AG20443 (cell line): ENCODE data around the gene NACA2.
A peak's percentile ranks its signal among the peaks of the same experiment; 100 is the strongest.
"Not testable (repeated sequence)": the region's sequence is repeated elsewhere in the genome, so short reads cannot be mapped to it uniquely, and the experiment has no call there.

Experiments
- DNase-seq: peaks from one replicate; pipeline ENCODE4 v3.0.0; 2012; ENCODE audit warnings: low spot score, mixed read lengths

The NACA2 gene

DNA sequence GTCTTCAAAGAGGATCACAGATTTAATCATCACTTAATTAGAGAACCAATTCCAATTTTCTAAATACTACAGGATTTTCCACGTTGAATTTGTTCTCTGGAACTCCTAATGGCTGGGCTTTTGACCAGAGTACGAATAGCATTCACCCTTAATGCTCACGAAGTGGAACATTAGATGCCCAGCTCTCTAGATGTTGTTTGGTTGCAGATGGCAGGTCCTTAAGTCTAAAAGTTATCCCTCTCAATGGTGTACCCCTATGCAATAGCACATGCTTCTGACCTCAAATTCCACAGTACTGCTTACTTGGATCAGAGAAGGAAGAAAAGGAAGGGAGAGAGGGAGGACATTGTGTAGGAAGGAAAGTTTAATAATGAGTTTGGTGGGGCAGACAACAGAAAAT is 8.6 kb upstream of the NACA2 start:
- no peak for DNase-seq

DNA sequence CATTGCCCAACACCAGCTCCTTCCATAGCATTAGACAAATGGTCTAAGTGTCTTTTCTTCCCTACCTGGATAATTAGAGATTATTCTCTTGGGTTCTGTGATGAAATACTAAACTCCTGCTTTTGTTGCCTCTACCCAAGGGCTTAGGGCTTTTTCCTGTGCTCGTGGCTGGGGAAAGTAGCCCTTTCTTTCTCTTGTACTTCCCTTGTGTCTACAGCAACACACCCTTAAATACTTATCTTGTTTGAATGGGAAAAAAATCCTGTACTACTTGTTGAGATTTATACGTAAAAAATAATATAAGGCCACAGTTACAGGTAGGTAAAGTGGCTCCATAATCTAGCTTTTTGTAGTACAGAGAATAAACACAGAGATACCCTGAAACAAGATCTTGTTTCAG is 7.0 kb upstream of the NACA2 start:
- no peak for DNase-seq

DNA sequence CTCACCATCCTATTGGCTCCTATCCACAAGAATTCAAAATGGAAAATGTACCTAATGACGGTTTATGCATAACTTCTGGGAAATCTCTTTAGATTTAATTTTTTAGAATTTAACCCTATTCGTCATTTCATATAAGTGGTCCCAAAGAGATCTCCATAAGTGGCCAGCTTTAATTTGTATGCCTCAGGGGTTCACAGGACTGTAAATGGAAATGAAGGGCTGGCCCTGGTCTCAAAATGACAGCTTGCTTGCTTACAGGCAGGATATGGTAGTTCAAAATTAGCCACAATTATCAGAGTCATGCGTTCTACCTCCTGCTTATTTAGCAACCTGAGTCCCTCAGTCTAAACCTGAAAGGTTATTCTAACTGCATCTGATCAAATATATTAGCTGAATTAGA is 6.6 kb upstream of the NACA2 start:
- no peak for DNase-seq

DNA sequence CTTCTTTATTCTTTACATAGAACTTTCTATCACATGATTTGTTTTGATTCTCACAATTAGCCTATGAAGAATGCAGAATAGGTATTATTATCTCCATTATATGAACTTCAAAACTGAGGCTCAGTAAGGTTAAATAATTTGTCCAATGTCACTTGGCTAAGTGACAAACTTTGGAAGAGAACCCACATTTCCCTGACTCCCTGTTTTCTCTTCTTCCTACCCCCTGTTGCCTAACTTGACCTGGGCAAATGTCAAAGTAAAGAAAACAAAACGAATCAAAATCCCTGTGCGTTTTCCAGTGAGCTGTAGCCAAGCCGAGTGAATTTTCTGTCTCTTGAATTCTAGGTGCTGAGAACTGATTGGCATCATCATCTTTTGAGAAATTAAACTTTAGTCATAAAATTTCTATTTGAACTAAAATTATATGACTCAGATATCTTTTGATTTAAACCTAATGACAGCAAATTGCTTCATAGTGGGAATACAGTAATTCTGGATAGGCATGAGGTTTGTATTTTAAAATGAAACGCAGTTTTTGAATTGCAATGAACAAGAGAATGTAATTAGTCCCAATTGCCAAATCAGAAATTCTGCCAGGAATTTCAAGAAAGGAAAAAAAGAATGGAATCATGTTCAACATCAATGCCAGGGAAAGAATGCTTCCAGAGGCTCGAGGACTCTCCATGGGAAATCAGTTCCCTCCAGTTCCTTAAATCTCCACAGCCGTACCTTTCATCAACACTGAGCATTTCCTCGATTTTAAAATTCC is 4.6 kb upstream of the NACA2 start:
- no peak for DNase-seq

DNA sequence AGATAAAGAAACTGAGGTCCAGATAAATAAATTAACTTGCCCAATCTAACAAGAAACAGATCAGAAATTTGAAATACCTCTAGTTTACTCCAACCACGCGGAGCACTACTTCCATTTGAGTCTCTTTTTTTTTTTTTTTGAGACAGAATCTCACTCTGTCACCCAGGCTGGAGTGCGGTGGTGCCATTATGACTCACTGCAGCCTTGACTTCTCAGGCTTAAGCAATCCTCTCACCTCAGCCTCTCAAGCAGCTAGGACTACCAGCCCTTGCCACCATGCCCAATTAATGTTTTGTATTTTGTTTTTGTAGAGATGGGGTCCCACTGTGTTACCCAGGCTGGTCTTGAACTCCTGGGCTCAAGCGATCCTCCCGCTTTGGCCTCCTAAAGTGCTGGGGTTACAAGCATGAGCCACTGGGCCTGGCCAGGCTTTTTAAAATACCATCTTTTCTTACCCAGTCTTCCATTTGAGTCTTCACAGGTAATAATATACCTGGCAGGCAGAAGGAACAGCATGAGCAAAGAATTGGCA is 3.3 kb upstream of the NACA2 start:
- DNase-seq = no peak

DNA sequence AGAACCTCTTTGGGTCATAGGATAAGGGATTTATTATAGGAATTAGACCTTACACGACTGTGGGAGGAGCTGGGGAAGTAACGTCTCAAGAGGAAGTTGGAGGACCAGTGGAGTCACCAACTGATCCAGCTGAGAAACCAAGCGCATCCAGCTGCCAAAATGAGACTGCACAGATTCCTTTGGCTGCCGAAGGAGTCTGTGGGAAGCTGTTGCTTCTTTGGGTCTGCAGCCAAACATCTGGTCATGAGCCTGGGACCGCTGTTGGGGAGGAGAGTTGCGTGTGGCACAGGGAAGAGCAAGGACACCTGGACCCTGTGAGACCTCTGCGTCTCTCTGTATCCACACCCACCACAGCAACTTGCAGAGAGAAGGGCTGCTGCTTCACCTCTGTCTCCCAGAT is 2.4 kb upstream of the NACA2 start:
- peak; percentile 44 for DNase-seq

DNA sequence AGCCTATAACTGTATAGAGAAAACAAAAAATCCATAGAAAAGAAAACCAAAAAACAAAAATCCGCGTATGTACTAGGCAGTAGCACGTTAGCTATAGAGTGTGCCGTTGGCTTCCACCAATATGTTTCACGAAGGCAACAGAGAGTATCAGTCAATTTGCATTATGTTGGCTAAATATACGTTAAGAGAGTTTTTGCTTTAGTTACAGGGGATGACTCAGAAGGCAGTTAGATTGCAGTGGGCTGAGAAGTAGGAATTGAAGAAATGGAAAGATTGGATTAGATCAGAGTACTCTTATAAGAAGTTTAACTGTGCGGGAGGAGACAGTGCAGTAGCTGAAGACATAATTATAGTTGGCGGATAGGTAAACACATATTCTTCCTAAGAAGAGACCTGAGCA is 911 bp upstream of the NACA2 start:
- no peak for DNase-seq

DNA sequence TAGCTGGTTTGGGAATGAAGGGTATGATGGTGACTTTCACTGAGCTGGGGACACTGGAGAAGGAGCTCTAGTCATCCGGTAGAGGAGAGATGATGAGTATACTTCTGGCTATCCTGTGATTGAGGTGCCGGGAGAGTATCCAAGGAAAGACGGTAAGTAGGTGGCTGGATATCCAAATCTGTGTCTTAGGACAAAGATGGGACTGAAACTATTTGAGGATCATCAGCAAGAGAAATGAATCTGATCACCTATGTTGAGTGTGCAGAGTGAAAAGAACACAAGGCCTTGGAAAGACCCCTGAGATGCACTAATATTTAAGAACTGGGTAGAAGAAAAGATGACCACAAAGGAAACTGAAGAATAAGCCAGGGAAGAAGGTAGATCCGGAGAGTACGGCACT is 1.0 kb downstream of the NACA2 start:
- DNase-seq = no peak

DNA sequence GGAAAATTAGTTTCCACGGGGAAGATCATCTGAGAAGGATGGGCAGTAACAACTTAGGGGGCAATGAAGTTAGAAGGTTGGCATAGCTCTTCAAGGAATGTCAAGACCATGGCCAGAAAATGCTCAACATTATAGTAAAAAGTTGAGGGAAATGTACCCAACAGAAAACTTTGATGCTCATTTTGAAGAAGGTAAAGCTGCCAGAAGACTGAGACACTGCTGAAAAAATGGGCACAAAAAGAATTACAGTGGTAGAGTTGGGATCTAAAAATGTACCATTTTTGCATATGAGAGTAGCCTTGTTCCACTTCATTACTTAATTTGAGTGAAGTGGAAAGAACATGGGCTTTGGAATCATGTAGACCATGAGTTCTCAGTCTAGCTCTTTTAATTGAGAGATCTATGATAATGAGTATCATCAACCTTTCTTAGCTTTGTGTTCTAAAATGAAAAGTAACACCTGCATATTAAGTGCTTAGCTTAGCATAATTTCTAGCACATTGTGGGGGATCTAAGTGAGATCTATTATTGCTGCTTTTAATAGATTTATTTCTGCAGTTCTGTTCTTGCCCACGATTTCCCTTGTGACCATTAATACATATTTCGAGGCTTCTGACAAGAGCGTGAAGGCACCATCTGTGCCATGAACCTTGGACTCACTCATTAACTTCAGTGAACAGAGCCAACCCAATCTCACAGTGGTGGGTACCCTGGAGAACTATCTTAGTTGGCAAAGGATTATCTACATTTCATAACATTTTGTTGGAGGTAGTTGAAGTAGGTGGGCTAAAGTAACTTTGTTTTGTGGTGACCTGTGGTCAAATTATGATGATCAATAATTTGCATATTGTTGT is 3.0 kb downstream of the NACA2 start:
- DNase-seq = no peak

DNA sequence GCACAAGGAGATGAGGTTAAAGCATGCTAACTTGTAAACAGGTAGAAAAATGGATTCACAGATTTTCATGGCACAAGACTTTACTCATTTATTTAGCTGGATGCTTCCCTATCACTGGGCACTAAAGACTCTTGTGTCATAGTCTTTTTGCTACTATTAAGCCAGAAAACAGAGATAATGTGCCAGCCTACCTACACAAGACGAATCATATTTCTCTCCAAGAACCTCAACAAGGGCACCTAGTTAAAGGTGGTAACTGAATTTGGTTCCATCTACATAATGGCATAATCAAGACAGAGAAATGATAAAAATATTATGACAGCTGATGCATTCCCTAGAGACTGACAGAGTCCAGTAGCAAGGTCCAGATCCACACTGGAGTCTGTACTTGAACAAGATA is 3.8 kb downstream of the NACA2 start:
- DNase-seq = no peak

DNA sequence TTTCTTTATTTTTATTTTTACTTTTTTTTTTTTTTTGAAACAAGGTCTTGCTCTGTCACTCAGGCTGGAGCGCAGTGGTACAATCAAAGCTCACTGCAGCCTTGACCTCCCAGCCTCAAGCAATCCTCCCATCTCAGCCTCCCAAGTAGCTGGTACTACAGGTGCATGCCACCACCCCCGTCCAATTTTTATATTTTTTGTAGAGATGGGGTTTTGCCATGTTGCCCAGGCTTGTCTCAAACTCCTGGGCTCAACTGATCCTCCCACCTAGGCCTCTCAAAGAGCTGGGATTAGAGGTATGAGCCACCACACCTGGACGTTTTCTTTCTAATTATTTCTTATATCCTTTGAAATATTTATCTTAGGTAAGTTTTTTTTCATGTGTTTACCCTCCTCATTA is 4.4 kb downstream of the NACA2 start:
- DNase-seq = not testable (repeated sequence)

DNA sequence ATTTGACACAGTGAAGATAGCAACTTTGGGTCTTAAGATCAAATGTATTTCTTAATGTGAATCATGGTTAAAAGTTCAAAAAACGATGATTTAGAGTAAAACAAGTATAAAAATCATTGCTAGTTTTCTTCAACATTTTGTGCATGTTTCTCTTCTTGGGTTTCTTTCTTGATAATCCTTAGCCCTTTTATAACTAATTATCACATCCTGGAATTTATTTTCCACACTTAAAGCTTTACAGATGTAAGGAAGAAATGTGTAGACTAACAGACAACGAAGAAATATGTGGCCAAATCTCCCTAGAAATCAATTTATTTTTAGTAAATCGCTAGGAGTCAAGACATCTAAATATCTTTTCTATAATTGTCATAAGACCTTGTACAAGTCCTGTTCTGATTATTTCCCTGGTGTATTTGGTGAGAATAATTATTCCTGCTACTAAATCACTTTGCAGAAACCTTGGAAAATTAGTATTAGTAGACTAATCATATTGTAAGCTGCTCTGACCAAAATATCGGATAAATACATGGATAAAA is 4.9 kb downstream of the NACA2 start:
- no peak for DNase-seq

DNA sequence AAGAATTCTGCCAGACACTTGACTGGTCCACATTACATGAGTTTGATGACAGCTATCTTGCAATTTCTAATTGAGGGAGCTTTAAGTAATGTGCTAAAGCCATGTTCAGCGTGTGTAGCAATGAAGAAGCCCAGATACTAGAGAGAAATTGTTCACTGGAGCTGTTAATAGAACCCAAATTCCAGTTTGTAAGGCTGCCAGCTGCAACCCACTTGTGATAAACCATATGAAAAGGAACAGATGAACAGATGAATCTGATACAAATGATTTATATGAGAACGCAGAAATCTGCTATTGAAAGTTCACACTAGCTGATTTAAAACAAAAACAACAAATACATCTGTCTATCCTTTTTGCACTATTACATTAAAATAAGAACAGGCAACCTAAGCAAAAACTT is 6.2 kb downstream of the NACA2 start:
- no peak for DNase-seq

DNA sequence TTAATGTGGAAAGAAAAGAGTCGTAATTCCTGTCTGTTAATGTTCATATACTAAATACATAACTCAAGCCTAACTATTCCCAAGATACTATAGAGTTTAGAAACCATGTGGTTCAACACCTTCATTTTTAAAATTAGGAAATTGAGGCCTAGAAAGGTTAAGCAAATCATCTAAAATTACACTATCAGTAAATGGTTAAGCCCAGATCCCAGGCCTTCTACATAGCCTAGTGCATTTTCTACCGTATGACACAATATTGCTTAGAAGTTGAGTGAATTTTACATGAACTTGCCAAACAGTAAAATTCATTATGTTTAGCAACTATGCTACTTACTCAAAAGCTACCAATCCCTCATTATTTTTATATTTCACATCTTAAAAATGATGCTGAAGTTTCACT is 6.8 kb downstream of the NACA2 start:
- no peak for DNase-seq

DNA sequence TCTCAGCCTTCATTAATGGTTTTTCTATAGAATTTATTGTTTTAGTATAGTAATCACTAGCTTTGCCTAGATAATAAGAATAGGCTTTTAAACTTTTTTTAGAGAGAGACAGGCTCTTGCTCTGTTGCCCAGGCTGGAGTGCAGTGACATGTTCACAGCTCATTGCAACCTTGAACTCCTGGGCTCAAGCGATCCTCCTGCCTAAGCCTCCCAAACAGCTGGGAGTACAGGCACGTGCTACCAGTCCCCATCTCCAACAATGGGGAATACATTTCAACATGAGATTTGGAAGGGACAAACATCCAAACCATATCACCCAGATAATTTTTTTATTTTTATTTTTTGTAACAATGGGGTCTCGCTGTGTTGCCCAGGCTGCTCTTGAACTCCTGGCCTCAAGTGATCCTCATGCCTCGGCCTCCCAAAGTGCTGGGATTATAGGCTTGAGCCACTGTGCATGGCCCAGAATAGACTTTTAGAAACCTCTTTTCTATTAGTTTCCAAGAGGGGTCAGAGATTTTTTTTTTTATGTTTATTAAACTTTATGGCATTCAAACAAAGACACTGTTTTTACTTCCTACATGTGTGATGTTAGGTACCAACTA is 7.3 kb downstream of the NACA2 start:
- DNase-seq = no peak

DNA sequence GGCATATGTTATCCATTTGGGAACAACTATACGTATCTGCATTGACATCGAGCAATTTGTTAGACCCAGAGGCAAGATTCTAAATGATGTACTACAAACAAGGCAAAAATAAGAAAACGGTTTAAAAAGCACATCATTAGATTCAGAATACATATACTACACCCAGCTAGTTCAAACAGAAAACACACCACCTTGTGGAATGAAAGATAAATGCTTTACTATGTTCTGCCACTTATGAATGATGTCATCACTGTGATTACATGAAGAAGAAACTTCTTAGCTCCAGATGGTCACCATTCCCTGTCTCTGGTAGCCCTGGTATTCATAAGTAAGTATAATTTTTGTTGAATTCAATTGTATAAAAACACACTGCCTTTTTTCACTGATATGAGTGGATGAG is 7.8 kb downstream of the NACA2 start:
- peak; percentile 70 for DNase-seq

DNA sequence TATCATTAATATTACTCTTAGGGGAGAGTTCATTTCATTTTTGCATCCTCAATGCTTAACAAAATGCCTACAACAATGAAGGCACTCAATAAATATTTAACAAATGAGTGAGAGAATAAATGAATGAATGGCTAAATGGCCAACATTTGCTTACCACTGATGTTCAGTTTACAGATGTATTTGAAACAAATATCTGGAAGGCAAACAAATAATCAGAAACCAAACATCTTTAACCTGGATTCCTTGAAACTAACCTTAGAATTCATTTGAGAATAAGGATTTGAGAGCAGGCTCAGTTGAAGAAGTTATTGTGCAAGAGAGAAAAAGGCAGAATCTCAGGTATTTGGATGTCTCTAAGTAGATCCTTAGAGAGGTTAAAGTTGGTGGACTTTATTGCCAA is 8.4 kb downstream of the NACA2 start:
- no peak for DNase-seq

DNA sequence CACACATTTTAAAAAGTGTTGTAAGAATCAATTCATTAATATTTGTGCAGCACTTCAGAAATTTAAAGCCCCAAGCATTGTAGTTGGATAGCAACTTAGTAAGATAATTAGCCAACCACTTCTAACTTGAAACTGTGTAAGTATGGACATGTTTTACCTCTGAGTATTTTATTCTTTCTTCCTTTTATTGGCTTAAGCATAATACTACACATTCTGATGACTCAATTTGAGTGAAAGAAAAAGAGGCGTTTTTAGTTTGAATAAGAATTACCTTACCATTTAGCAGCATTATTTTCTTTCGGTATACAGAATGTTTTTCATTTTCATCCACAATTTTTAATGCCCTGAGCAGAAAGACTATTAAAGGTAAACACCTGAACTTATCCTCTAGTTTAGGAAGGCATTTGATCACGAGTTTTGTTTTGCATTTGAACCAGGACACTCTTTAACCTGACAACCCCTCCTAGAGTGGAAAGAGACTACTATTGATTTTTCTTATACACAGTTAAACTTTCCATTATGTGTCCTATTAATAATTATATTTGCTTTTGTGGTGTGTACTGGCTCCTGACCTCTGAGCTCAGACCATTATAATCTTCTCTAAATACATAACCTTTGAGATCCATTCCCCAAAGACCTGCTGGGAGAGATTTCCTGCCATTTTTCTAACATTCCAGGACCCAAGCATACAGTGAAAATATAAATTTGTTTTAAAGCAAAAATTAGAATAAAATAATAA is 9.2 kb downstream of the NACA2 start:
- DNase-seq = no peak

DNA sequence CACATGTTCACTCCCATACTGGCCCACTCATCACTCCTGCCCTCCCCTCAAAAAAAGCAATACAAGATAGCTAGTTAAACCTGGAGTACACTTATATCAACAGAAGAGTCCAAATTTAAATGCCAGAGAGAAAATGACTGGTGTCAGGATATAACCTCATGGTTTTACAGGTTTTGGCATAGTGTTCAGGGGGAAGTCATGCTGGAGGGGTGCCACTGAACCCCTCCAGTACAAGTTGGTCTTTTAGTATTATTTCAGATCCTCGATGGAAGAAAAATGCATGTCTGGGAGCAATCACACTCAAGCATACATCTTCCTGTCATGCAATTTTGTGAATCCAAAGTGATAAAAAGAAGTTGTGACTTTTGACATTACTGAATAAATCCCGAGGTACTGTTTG is 10.5 kb downstream of the NACA2 start:
- no peak for DNase-seq

DNA sequence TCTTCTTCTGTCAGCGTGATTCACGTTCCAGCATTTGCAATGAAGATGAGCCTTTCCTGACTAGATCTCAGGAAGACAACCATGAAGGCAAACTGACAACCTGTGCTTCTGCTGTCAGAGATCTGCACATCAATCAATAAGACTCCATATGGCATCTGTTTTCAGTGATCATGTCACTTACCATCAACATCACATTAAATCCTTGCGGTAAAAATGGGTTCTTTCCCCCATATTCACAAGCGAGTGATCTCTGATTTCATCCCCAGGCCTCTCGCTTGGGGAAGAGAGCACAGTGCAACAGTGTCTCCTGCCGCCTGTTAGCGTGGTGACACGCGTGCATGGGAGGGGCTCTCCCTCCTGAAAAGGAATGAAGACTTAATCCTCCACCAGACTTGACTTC is 11.1 kb downstream of the NACA2 start:
- peak; percentile 22 for DNase-seq

DNA sequence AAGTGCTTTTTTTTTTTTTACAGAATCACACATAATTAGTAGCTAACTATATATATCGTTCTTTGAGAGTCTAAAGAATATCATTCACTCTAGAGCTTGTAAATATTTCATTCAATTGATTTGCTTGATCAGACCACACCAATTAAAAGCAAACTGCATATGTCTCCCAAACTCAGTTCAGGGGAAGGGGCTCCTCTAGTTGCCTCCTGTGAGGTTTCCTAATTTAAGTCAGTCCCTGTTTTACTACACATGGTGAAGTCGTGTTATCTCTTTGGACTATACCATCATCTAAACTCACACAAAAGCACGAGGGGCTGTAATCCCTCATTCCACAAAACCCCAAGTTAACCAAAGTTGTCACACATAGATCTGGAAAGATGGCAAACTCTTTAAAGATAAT is 11.7 kb downstream of the NACA2 start:
- DNase-seq = no peak

DNA sequence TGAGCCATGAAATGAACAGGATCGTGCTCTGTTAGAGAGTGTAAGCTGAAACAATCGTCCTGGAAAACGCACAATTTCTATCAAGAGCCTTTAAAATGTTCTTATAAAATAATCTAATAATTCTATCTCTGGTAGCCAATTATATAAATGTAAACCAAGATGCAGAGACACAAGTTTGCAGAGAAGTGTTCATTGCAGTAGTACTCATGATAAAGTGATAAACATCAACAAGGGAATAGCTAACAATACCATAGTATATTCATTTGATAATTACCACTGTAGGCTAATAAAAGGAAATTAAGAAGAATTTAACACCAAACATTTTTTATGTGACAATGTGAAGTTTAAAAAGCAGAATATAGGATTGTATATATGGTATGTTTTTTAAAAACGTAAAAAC is 12.4 kb downstream of the NACA2 start:
- no peak for DNase-seq
